Upper lobe of left lung (tissue), 4 donors: ENCODE measurements around the gene PDZK1IP1.

ENCODE experiments used
- CTCF ChIP-seq, 6 experiments: fragments of 450-650 bp in 4 of 6; fragments of 200-600 bp in 2 of 6; sonication (generic) in 2 of 6; IDR thresholded peaks; one replicate each; pipeline ENCODE4 v1.5.1; 2016 to 2019; ENCODE audit warnings: antibody characterized with exemption in 6 of 6
- POLR2A ChIP-seq, 4 donors: fragments of 450-650 bp; IDR thresholded peaks; one replicate each; pipeline ENCODE4 v1.5.1; 2016 to 2017; ENCODE audit warnings: antibody characterized with exemption in 4 of 4, mild to moderate bottlenecking in 2 of 4

- no peak for TF ChIP-seq CTCF (IDR thresholded peaks at IDR 0.05)
- no peak for TF ChIP-seq POLR2A (IDR thresholded peaks at IDR 0.05)
Measured at GRCh38 chr1:47214549-47214948, 24.7 kb upstream of the PDZK1IP1 start.
